GM10248 (cell line): Measurements from ENCODE around the gene ARID3A.

Experiments used
- CTCF ChIA-PET: fragments of 300-600 bp; sonication (Branson Sonifier 250); formaldehyde crosslinking; extraction: SDS; loops from one replicate; lab custom pipeline; 2021; ENCODE audit warnings: antibody characterized with exemption; lab: Yijun Ruan, JAX
- POLR2A ChIA-PET: fragments of 350-650 bp; sonication (Branson Sonifier 250); formaldehyde crosslinking; extraction: SDS; loops from one replicate; lab custom pipeline; 2020; ENCODE audit warnings: antibody characterized with exemption; lab: Yijun Ruan, JAX
- DNase-seq: peaks from one replicate; pipeline ENCODE4 v3.0.0; 2012; ENCODE audit errors: extremely low spot score
- CTCF ChIP-seq: IDR thresholded peaks from 2 replicates; pipeline ENCODE4 v1.5.1; 2012; ENCODE audit warnings: mild to moderate bottlenecking, low read depth; ENCODE audit errors: extremely low read depth, missing control alignments, control extremely low read depth

The ARID3A gene

GRCh38 chr19:911197-912033, 14.4 kb upstream of the ARID3A start:
- TF ChIP-seq CTCF, result no peak
- no peak for DNase-seq
- ChIA-PET POLR2A (no interaction called here), CTCF (no interaction called here)

- TF ChIP-seq CTCF, result no peak
- POLR2A ChIA-PET, result no interaction called here
- DNase-seq, result no peak
- CTCF ChIA-PET, result interaction anchor here (1.0 kb wide), 1 partner anchor 10 kb away, joined by 3 read pairs; no protein-coding TSS in a partner anchor
Measured at GRCh38 chr19:912181-913079, 13.4 kb upstream of the ARID3A start.

GRCh38 chr19:913080-913748, 12.6 kb upstream of the ARID3A start, which contains the start of gene R3HDM4:
R3HDM4 (minus strand) TSS chr19:913219; CDS start chr19:913157, 62 bp downstream.
- POLR2A ChIA-PET, result no interaction called here
- DNase-seq, result peak; percentile 93
- no peak for TF ChIP-seq CTCF
- CTCF ChIA-PET, result interaction anchor here (1.0 to 1.1 kb wide), 2 partner anchors 9 to 17 kb away, joined by 3 read pairs; no protein-coding TSS in a partner anchor

GRCh38 chr19:916645-917322, 9.1 kb upstream of the ARID3A start:
- ChIA-PET POLR2A (no interaction called here), CTCF (interaction anchor here (1.5 to 4.1 kb wide), 2 partner anchors 53 to 147 kb away, joined by 3 to 26 read pairs; no protein-coding TSS in a partner anchor)
- TF ChIP-seq CTCF, result no peak
- no peak for DNase-seq

- CTCF ChIA-PET, result interaction anchor here (0.9 to 4.1 kb wide), 3 partner anchors 8 to 148 kb away, joined by 3 to 26 read pairs (median 3); no protein-coding TSS in a partner anchor
- peak; percentile 72 for TF ChIP-seq CTCF
- peak; percentile 74 for DNase-seq
- POLR2A ChIA-PET, result no interaction called here
Measured at GRCh38 chr19:917323-918151, 8.3 kb upstream of the ARID3A start, which contains the start of gene KISS1R. KISS1R (plus strand) TSS chr19:917333; CDS start chr19:917503, 170 bp downstream.
